Endothelial cell of umbilical vein (primary cell): ENCODE measurements around the gene ACAA1.

ENCODE experiments used
- GATA2 ChIP-seq: IDR thresholded peaks from 2 replicates; pipeline ENCODE4 v1.7.0; 2011; ENCODE audit warnings: low read depth, mild to moderate bottlenecking, moderate library complexity, mixed read lengths, low read length; ENCODE audit not compliant: insufficient read length, insufficient read depth
- MAX ChIP-seq: IDR thresholded peaks from 2 replicates; pipeline ENCODE4 v1.6.1; 2011; ENCODE audit not compliant: insufficient read depth, insufficient read length
- POLR2A ChIP-seq: IDR thresholded peaks from 2 replicates; pipeline ENCODE4 v1.6.1; 2012; ENCODE audit warnings: low read depth, mild to moderate bottlenecking, control low read depth, low read length
- TF ChIP-seq, protein P1 (sequence below), 2 donors: IDR thresholded peaks; 1 replicate in 1 of 2; 2 replicates in 1 of 2; pipeline ENCODE4 v1.5.1; 2011; ENCODE audit warnings: low read length in 2 of 2, mild to moderate bottlenecking in 2 of 2, moderate library complexity in 2 of 2, control low read depth in 1 of 2, inconsistent platforms in 1 of 2, low read depth in 1 of 2; ENCODE audit not compliant: insufficient read depth in 1 of 2; ENCODE audit errors: extremely low read depth in 1 of 2

DNA sequence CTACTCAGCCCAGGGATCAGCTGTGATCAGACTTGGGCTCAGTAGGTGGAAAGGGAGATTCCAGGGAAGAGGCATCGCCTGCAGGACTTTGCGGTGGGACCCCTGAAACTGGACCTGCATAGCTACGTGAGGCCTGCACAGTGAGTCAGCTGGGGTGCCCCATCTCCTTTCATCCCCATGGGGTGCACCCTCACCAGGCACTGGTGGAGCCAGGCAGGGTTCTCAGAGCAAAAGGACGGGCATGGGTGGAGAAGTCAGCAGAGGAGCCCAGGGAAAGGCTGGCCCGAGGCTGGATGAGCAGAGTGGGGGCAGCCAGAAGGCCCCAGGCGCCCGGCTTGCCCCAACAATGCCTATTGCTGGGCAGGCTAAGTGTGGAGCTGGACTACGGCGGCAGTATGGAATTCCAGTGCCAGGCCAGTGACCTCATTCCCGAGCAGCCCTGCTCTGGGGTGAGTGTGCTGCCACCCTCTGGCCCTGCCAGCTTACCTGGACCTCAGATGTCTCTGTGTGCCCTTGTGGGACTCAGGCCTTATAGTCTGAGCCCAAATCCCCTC lies 19.7 kb downstream of the ACAA1 start:
- TF ChIP-seq, protein P1, sequence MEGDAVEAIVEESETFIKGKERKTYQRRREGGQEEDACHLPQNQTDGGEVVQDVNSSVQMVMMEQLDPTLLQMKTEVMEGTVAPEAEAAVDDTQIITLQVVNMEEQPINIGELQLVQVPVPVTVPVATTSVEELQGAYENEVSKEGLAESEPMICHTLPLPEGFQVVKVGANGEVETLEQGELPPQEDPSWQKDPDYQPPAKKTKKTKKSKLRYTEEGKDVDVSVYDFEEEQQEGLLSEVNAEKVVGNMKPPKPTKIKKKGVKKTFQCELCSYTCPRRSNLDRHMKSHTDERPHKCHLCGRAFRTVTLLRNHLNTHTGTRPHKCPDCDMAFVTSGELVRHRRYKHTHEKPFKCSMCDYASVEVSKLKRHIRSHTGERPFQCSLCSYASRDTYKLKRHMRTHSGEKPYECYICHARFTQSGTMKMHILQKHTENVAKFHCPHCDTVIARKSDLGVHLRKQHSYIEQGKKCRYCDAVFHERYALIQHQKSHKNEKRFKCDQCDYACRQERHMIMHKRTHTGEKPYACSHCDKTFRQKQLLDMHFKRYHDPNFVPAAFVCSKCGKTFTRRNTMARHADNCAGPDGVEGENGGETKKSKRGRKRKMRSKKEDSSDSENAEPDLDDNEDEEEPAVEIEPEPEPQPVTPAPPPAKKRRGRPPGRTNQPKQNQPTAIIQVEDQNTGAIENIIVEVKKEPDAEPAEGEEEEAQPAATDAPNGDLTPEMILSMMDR (IDR thresholded peaks at IDR 0.05; ENCODE audit: extremely low read depth in 1 of 2, insufficient read depth in 1 of 2, low read depth in 1 of 2, low read length in 2 of 2), result no peak
- TF ChIP-seq GATA2, result no peak
- no peak for TF ChIP-seq POLR2A
- no peak for TF ChIP-seq MAX
